Upper lobe of left lung (tissue), 6 donors: ENCODE data around the gene SGO2. TPM values are rescaled to one million over a fixed set of nuclear protein-coding genes. Genes with fewer than 3 reads are reported as not detected.
"Not testable (repeated sequence)": the region's sequence is repeated elsewhere in the genome, so short reads cannot be mapped to it uniquely, and the experiment has no call there.

Source experiments
- ATAC-seq, 2 donors: fragments of 200-7000 bp; cut with Tn5 transposase; one replicate each; pipeline ENCODE4 v1.9.1; 2022; ENCODE audit warnings: mild to moderate bottlenecking in 2 of 2, moderate library complexity in 2 of 2; ENCODE audit not compliant: low FRiP score in 2 of 2
- DNase-seq, 2 donors: peaks; one replicate each; pipeline ENCODE4 v3.0.0-alpha.2; 2019 to 2020
- H3K27ac ChIP-seq, 4 donors: fragments of 200-600 bp; sonication (generic); one replicate each; pipeline ENCODE4 v1.5.1; 2016 to 2019
- H3K27me3 ChIP-seq, 4 donors: fragments of 200-600 bp; sonication (generic); one replicate each; pipeline ENCODE4 v1.5.1; 2017 to 2019
- H3K36me3 ChIP-seq, 4 donors: fragments of 200-600 bp; sonication (generic); one replicate each; pipeline ENCODE4 v1.5.1; 2016 to 2019
- H3K4me1 ChIP-seq, 4 donors: fragments of 200-600 bp; sonication (generic); one replicate each; pipeline ENCODE4 v1.5.1; 2018 to 2019
- H3K4me3 ChIP-seq, 4 donors: fragments of 200-600 bp; sonication (generic); one replicate each; pipeline ENCODE4 v1.5.1; 2017 to 2019; ENCODE audit warnings: mild to moderate bottlenecking in 2 of 4, moderate library complexity in 1 of 4
- H3K9me3 ChIP-seq, 4 donors: fragments of 200-600 bp; sonication (generic); one replicate each; pipeline ENCODE4 v1.5.1; 2018 to 2019
- CTCF ChIP-seq, 6 experiments: fragments of 450-650 bp in 4 of 6; fragments of 200-600 bp in 2 of 6; sonication (generic) in 2 of 6; IDR thresholded peaks; one replicate each; pipeline ENCODE4 v1.5.1; 2016 to 2019; ENCODE audit warnings: antibody characterized with exemption in 6 of 6
- EP300 ChIP-seq, 4 donors: sonication (generic); formaldehyde crosslinking; IDR thresholded peaks; one replicate each; pipeline ENCODE4 v1.5.1; 2017; ENCODE audit warnings: antibody characterized with exemption in 4 of 4, control low read depth in 2 of 4
- POLR2A ChIP-seq, 4 donors: fragments of 450-650 bp; IDR thresholded peaks; one replicate each; pipeline ENCODE4 v1.5.1; 2016 to 2017; ENCODE audit warnings: antibody characterized with exemption in 4 of 4, mild to moderate bottlenecking in 2 of 4
- POLR2AphosphoS5 ChIP-seq, 2 donors: sonication (generic); formaldehyde crosslinking; IDR thresholded peaks; one replicate each; pipeline ENCODE4 v1.5.1; 2017; ENCODE audit warnings: antibody characterized with exemption in 2 of 2
- WGBS, 2 donors: methylation state at CpG; one replicate each; pipeline ENCODE4 v1.1.5; 2017 to 2018; 5-methylcytosine and 5-hydroxymethylcytosine counted together
- total RNA-seq, 6 donors: library from RNA; depleted of rRNA in 4 of 6; stranded (reverse); fragments of >200 nt in 4 of 6; gene quantifications; one replicate each; pipeline versions ENCODE4 v1.1.0 to v1.2.1, GENCODE V29; 2016 to 2021
- donor health status: DM: no; HTN: no; CAD: no; lungs with moderate emphysema.
- donor health status: DM: no; HTN: yes; CAD: no; lungs with severe emphysema.

The SGO2 gene
- total RNA-seq, 6 donors from 2014 or later: 0.55 to 8.3 (median 2.8) TPM

- no peak for TF ChIP-seq POLR2AphosphoS5 (IDR thresholded peaks at IDR 0.05)
- no peak for TF ChIP-seq EP300 (IDR thresholded peaks at IDR 0.05)
- DNase-seq: no peak
Measured at GRCh38 chr2:200533754-200534153, 7.7 kb downstream of the SGO2 start.

GRCh38 chr2:200534572-200534971, 8.6 kb downstream of the SGO2 start:
- no peaks in the 10 kb centered on the region for H3K9me3 ChIP-seq
- no peaks in the 10 kb centered on the region for H3K4me1 ChIP-seq
- ATAC-seq (no peak), DNase-seq (no peak)
- no peak overlapping the region for H3K4me3 ChIP-seq
- H3K36me3 ChIP-seq: no peaks in the 10 kb centered on the region
- H3K27me3 ChIP-seq: no peaks in the 10 kb centered on the region
- TF ChIP-seq EP300 (IDR thresholded peaks at IDR 0.05) (no peak), CTCF (IDR thresholded peaks at IDR 0.05) (no peak), POLR2A (IDR thresholded peaks at IDR 0.05) (no peak), POLR2AphosphoS5 (IDR thresholded peaks at IDR 0.05) (no peak)
- no peak overlapping the region for H3K27ac ChIP-seq

More at GRCh38 chr2:200533754-200534153, 7.7 kb downstream of the SGO2 start:
- H3K4me1 ChIP-seq: no peaks in the 10 kb centered on the region
- no peak overlapping the region for H3K27ac ChIP-seq
- WGBS, 2 donors: 92 to 98% methylated on average over 2 of the region's 2 CpGs
- H3K9me3 ChIP-seq: no peaks in the 10 kb centered on the region
- no peaks in the 10 kb centered on the region for H3K36me3 ChIP-seq
- no peak overlapping the region for H3K4me3 ChIP-seq
- no peak for ATAC-seq
- no peaks in the 10 kb centered on the region for H3K27me3 ChIP-seq

GRCh38 chr2:200538139-200538538, 12.1 kb downstream of the SGO2 start:
- H3K27me3 ChIP-seq: no peaks in the 10 kb centered on the region
- H3K4me3 ChIP-seq: no peak overlapping the region
- no peaks in the 10 kb centered on the region for H3K4me1 ChIP-seq
- no peak overlapping the region for H3K27ac ChIP-seq
- TF ChIP-seq EP300 (IDR thresholded peaks at IDR 0.05) (no peak), CTCF (IDR thresholded peaks at IDR 0.05) (no peak)
- ATAC-seq: no peak
- 93 to 100% methylated on average over 1 of the region's 1 CpG for WGBS, 2 donors
- H3K9me3 ChIP-seq: no peaks in the 10 kb centered on the region
- peaks cover 0 to 6% (median 0%) of the 10 kb centered on the region in 4 donors for H3K36me3 ChIP-seq
- DNase-seq: no peak

- Histone ChIP-seq H3K4me3 (no peak overlapping the region), H3K9me3 (no peaks in the 10 kb centered on the region), H3K27ac (no peak overlapping the region), H3K4me1 (no peaks in the 10 kb centered on the region), H3K36me3 (peaks cover 0 to 7% (median 0%) of the 10 kb centered on the region in 4 donors), H3K27me3 (no peaks in the 10 kb centered on the region)
- TF ChIP-seq POLR2AphosphoS5 (IDR thresholded peaks at IDR 0.05) (no peak), EP300 (IDR thresholded peaks at IDR 0.05) (no peak), POLR2A (IDR thresholded peaks at IDR 0.05) (no peak), CTCF (IDR thresholded peaks at IDR 0.05) (no peak)
- DNase-seq (no peak), ATAC-seq (no peak)
Measured at GRCh38 chr2:200540793-200541192, 14.8 kb downstream of the SGO2 start.

- not testable (repeated sequence) for H3K9me3 ChIP-seq, H3K36me3 ChIP-seq, H3K4me1 ChIP-seq, H3K27me3 ChIP-seq, H3K27ac ChIP-seq, H3K4me3 ChIP-seq, ATAC-seq
- 90 to 96% methylated on average over 10 to 12 of the region's 12 CpGs for WGBS, 2 donors
- peak in 1 of 2 donors; percentile 61 for DNase-seq
Measured at GRCh38 chr2:200566596-200566995, 40.6 kb downstream of the SGO2 start.

GRCh38 chr2:200567932-200568331, 41.9 kb downstream of the SGO2 start:
- Histone ChIP-seq H3K4me3 (no peak overlapping the region), H3K4me1 (no peaks in the 10 kb centered on the region), H3K27me3 (no peaks in the 10 kb centered on the region), H3K9me3 (no peaks in the 10 kb centered on the region), H3K27ac (no peak overlapping the region), H3K36me3 (no peaks in the 10 kb centered on the region)
- ATAC-seq (no peak), DNase-seq (no peak)
- 93 to 99% methylated on average over 3 of the region's 3 CpGs for WGBS, 2 donors
- TF ChIP-seq POLR2A (IDR thresholded peaks at IDR 0.05) (no peak), CTCF (IDR thresholded peaks at IDR 0.05) (no peak), EP300 (IDR thresholded peaks at IDR 0.05) (no peak), POLR2AphosphoS5 (IDR thresholded peaks at IDR 0.05) (no peak)
